ENCODE data around the gene BHLHE23. TPM values are rescaled to one million over a fixed set of nuclear protein-coding genes. Genes with fewer than 3 reads are reported as not detected.

BHLHE23 gene
- total RNA-seq, 2 donors from 2014 or later, result not detected

- ATAC-seq (no peak), DNase-seq (no peak)
- intact Hi-C loops (cut with DNase I), result no loop called here
- Histone ChIP-seq H3K9me3 (no peaks in the 10 kb centered on the region), H3K4me3 (no peak overlapping the region), H3K4me1 (peaks cover 7% of the 10 kb centered on the region), H3K36me3 (replicated peaks in 1 of 2; ENCODE audit: insufficient read depth in 1 of 2, low read depth in 2 of 2) (no peaks in the 10 kb centered on the region), H3K27ac (no peak overlapping the region), H3K27me3 (peaks cover 0 to 18% of the 10 kb centered on the region in 2 donors)
- no peak for TF ChIP-seq POLR2A (IDR thresholded peaks at IDR 0.05)
- TF ChIP-seq CTCF (IDR thresholded peaks at IDR 0.05), result no peak
- WGBS, 2 donors, result 10 to 18% methylated on average over 9 to 21 of the region's 22 CpGs
Observed at GRCh38 chr20:63028461-63028921, 21.7 kb upstream of the BHLHE23 start.

GRCh38 chr20:63027922-63028389, 21.2 kb upstream of the BHLHE23 start:
- 2 to 7% methylated on average over 2 to 23 of the region's 23 CpGs for WGBS, 2 donors
- H3K36me3 ChIP-seq (replicated peaks in 1 of 2; ENCODE audit: insufficient read depth in 1 of 2, low read depth in 2 of 2), result no peaks in the 10 kb centered on the region
- H3K4me1 ChIP-seq, result peaks cover 2% of the 10 kb centered on the region
- no peak overlapping the region for H3K27ac ChIP-seq
- intact Hi-C loops (cut with DNase I), result no loop called here
- no peaks in the 10 kb centered on the region for H3K9me3 ChIP-seq
- ATAC-seq (no peak), DNase-seq (peak in 2 of 4 donors; percentile 24 to 29)
- TF ChIP-seq POLR2A (IDR thresholded peaks at IDR 0.05), result no peak
- TF ChIP-seq CTCF (IDR thresholded peaks at IDR 0.05), result peak in 1 of 7 experiments; percentile 10
- no peak overlapping the region for H3K4me3 ChIP-seq
- peaks cover 0 to 18% of the 10 kb centered on the region in 2 donors for H3K27me3 ChIP-seq

- no peak for ATAC-seq
- no peaks in the 10 kb centered on the region for H3K36me3 ChIP-seq (replicated peaks in 1 of 2; ENCODE audit: insufficient read depth in 1 of 2, low read depth in 2 of 2)
- no peaks in the 10 kb centered on the region for H3K9me3 ChIP-seq
- no peak for DNase-seq
- peaks cover 0 to 18% of the 10 kb centered on the region in 2 donors for H3K27me3 ChIP-seq
- H3K4me3 ChIP-seq, result no peak overlapping the region
- 26 to 36% methylated on average over 22 to 27 of the region's 27 CpGs for WGBS, 2 donors
- peaks cover under 1% of the 10 kb centered on the region for H3K4me1 ChIP-seq
- intact Hi-C loops (cut with DNase I), result no loop called here
- TF ChIP-seq POLR2A (IDR thresholded peaks at IDR 0.05), result no peak
- no peak overlapping the region for H3K27ac ChIP-seq
Observed at GRCh38 chr20:63027221-63027921, 20.6 kb upstream of the BHLHE23 start.

- H3K27me3 ChIP-seq, result peaks cover 0 to 15% of the 10 kb centered on the region in 2 donors
- H3K4me3 ChIP-seq, result no peak overlapping the region
- DNase-seq (no peak), ATAC-seq (no peak)
- TF ChIP-seq POLR2A (IDR thresholded peaks at IDR 0.05) (no peak), CTCF (IDR thresholded peaks at IDR 0.05) (no peak)
- no peaks in the 10 kb centered on the region for H3K36me3 ChIP-seq (replicated peaks in 1 of 2; ENCODE audit: insufficient read depth in 1 of 2, low read depth in 2 of 2)
- H3K4me1 ChIP-seq, result peaks cover 8% of the 10 kb centered on the region
- WGBS, 2 donors, result 57 to 66% methylated on average over 5 to 13 of the region's 13 CpGs
- intact Hi-C loops (cut with DNase I), result no loop called here
- no peak overlapping the region for H3K27ac ChIP-seq
- H3K9me3 ChIP-seq, result no peaks in the 10 kb centered on the region
Observed at GRCh38 chr20:63026582-63027165, 19.9 kb upstream of the BHLHE23 start.

- no peak for DNase-seq
- ATAC-seq, result no peak
- Histone ChIP-seq H3K27ac (no peak overlapping the region), H3K4me3 (no peak overlapping the region), H3K9me3 (no peaks in the 10 kb centered on the region), H3K27me3 (peaks cover 0 to 11% of the 10 kb centered on the region in 2 donors), H3K36me3 (replicated peaks in 1 of 2; ENCODE audit: insufficient read depth in 1 of 2, low read depth in 2 of 2) (no peaks in the 10 kb centered on the region), H3K4me1 (peaks cover 8% of the 10 kb centered on the region)
- TF ChIP-seq POLR2A (IDR thresholded peaks at IDR 0.05), result no peak
- no peak for TF ChIP-seq CTCF (IDR thresholded peaks at IDR 0.05)
- WGBS, 2 donors, result 41 to 49% methylated on average over 18 to 45 of the region's 45 CpGs
- intact Hi-C loops (cut with DNase I), result no loop called here
Observed at GRCh38 chr20:63025534-63026331, 19.0 kb upstream of the BHLHE23 start.

Measured in body of pancreas (tissue), 4 donors.